ENCODE data around the gene AKT1. TPM values are rescaled to one million over a fixed set of nuclear protein-coding genes. Genes with fewer than 3 reads are reported as not detected.

Gene AKT1
- total RNA-seq: 122 TPM

GRCh38 chr14:104794993-104795780, at the start of gene AKT1:
Gene AKT1, minus strand, starts transcription at chr14:104795748. Its CDS starts 3,105 bp downstream, at chr14:104792643.

DNA sequence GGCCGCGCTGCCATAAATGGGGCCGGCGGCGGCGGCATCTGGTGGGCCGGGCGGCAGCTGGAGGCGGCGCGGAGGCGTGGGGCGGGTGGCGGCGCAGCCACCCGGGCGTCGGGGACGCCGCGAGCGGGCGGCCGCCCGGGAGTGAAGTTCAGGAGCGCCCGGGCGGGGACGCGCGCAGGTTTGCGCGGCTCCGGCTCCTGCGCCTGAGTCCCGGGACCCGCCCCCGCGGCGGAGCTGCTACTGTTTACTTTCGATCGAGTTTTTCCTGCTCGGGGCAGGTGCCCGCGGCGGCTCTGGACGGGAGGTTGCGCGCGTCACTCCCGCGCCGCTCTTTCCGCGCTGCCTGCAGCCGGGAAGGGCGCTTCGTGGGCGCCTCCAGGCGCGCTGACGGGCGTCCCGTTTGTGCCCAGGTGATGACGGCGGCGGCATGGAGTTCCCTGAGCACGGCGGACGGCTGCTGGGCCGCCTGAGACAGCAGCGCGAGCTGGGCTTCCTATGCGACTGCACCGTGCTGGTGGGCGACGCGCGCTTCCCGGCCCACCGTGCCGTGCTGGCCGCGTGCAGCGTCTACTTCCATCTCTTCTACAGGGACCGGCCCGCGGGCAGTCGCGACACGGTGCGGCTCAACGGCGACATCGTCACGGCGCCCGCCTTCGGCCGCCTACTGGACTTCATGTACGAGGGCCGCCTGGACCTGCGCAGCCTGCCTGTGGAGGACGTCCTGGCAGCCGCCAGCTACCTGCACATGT, 5.4 kb upstream of the AKT1 start, which contains the start of gene ZBTB42:
Gene ZBTB42 (plus strand): TSS at position 331 of the 749 bp plus-strand sequence. CDS start 97 bp downstream, at position 428.

GRCh38 chr14:104752735-104753527, 42.6 kb downstream of the AKT1 start, which contains the start of gene SIVA1:
Gene SIVA1, plus strand, starts transcription at chr14:104753147. Its CDS starts 55 bp downstream, at chr14:104753202.

DNA sequence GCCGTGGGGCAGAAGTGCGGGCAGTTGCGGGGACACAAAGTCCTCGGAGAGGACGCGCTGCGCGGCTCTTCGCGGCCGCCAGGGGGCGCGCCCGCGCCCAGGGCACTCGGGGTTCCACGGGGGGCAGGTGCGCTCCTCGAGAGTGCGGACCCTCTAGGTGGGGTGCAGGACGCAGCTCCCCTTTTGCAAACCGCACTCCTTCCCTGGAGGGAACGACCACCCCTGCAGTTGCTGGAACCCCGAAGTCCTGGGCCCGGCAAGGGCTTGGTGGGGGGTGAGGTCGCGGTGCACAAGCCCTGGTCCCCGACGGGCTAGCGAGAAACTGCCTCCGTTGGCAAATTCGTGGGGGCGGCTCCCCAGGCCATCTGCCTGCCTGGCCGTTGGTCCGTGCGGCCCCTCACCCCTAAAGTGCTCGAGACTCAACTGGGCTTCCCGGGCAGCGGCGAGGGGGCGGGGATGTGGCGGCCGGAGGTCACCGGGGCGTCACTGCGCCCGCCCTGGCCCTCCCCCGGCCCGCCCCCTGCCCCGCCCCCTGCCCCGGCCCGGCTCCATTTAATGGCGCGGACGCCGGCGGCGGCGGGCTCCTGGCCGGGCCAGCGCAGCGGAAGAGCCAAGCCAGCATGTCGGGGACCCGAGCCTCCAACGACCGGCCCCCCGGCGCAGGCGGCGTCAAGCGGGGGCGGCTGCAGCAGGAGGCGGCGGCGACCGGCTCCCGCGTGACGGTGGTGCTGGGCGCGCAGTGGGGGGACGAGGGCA, 71.7 kb downstream of the AKT1 start, which contains the start of gene ADSS1:
Gene ADSS1 (plus strand): TSS at position 579 of the 756 bp plus-strand sequence. CDS start 42 bp downstream, at position 621.

Other genes with a start within 250 kb of the AKT1 start
- 0.49 TPM for gene C14orf180, start 216.0 kb downstream of the AKT1 start, total RNA-seq
- gene TMEM179, start 191.0 kb downstream of the AKT1 start, total RNA-seq: 24.7 TPM
- gene INF2, start 106.1 kb downstream of the AKT1 start, total RNA-seq: 43.8 TPM
- gene ADSS1, start 71.5 kb downstream of the AKT1 start, total RNA-seq: 17.1 TPM
- 125 TPM for gene SIVA1, start 42.6 kb downstream of the AKT1 start, total RNA-seq
- gene ZBTB42, start 5.4 kb upstream of the AKT1 start, total RNA-seq: 5.4 TPM
- 16.4 TPM for gene CEP170B, start 69.5 kb upstream of the AKT1 start, total RNA-seq
- gene PLD4, start 129.1 kb upstream of the AKT1 start, total RNA-seq: 3.1 TPM
- gene AHNAK2, start 182.6 kb upstream of the AKT1 start, total RNA-seq: 20.0 TPM
- gene CLBA1, start 190.0 kb upstream of the AKT1 start, total RNA-seq: 9.3 TPM
- gene CDCA4, start 225.3 kb upstream of the AKT1 start, total RNA-seq: 22.8 TPM